ENCODE data around the gene GSC2.

Gene GSC2

DNA sequence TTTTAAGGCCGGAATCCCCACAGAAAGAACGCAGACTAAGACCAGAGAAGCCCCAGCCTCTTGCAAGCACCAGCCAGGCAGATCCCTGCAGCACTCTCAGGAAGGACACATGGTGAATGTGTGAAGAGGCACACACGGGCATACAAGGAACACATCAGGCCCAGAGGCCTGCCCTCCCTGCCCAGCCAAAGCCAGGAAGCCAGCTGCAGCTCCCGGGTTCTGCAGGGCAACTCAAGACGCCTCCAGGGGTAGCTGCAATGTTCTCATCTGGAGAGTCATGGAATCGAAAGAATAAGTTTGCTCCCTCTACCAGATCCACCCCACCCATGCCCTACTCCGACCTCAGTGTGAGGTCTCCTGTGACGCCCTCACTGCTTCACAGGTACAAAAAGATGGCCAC, 30.1 kb downstream of the GSC2 start:
- no peak for DNase-seq (ENCODE audit: low read depth)

DNA sequence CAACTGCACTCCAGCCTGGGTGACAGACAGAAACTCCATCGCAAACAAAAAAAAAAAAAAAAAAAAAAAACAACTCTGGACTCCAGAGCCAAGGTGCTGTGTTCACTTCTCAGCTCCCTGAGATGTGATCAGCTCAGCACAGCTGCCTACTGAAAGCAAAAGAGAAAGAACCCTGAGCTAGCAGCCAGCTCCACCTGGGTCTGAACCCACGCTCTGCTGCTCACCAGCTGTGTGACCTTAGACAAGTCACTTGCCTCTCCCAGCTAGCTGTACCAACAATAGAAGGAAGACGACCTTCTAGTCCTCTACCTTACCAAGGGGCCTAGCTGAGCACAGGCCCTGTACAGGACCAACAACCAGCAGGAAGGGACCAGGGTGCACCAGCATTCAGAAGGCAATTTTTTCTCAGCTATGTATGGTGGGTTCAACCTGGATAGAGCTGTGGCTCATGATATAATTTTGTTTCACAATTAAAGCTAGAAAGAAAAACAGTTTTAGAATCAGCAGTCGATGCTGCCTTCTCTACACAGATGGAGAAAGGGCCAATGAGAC, 31.7 kb downstream of the GSC2 start:
- no peak for DNase-seq (ENCODE audit: low read depth)

DNA sequence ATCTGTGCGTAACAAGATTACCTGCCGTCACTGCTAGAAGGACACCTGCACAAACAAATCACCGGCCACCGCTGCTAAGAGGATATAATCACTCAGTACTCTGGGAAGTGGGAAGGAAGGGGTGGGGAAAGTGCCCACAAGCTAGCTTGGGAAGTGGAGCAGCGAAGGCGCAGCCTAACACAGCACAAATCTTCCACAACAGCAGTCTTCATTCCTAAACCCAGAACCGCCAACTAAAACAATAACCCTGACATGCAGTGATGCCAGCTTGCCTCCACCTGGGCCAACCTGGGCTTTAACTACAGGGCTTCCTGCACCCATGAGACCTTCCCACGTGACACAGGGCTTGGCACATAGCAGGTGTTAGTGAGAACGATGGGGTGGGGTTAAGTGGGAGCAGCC, 33.0 kb downstream of the GSC2 start:
- DNase-seq (ENCODE audit: low read depth) = no peak

DNA sequence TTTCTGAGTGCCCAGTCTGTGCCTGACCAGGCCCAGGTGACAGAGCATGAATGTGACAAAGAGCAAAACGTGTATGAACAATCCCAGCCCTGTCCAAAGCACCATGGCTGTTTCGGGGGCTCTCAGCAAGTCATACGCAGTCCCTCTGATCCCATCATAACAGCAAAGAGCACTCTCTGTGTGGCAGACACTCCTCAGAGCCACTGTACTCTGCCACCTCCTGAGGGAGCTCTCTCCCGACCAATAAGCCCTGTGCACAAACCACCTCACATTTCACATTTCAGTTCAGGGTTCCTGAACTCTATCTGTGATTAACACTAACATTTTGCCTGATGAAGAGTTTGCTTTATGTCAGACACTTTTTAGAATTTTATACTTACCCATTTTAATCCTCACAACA, 34.5 kb downstream of the GSC2 start:
- DNase-seq (ENCODE audit: low read depth) = no peak

GRCh38 chr22:19114984-19115552, 35.0 kb downstream of the GSC2 start:
- no peak for DNase-seq (ENCODE audit: low read depth)

- no peak for DNase-seq (ENCODE audit: low read depth)
Measured at GRCh38 chr22:19113429-19113828, 36.7 kb downstream of the GSC2 start.

DNA sequence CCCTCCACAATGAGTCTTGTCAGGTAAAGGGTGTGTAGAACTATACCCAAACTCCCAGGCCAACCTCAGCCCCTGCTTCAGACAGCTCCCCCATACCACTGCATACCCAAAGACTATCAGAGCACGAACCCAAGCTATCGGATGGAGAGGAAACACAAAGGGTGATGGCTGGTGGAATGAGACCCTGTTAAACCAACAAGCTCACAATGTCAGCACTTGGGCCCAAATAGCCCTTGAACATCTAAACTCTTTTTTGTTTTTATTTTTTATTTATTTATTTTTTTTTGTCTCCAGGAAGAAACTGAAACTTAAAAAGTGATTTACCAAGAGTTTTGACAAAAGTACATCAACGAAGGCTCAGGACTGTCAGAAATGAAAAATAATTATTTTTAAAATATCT, 38.5 kb downstream of the GSC2 start:
- DNase-seq (ENCODE audit: low read depth) = no peak

DNA sequence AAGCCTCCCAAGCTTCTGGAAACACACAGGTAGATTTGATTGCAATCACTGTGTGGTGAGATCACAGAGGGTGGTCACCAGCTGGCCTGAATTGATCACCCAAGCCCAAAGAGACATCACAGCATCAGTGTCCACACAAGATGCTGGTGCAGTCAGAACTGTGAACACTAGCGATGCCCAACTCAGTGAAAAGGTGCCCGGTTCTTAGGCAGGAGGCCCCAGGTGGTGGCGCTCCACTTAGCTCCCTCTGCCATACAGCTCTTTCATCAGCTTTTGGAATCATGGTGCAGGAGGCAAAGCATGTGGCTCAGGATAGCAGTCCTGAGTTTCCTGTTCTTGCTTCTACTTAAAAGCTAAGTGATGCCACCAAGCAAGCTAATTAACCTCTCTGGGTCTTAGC, 39.0 kb downstream of the GSC2 start:
- no peak for DNase-seq (ENCODE audit: low read depth)

GRCh38 chr22:19110646-19111045, 39.4 kb downstream of the GSC2 start:
- DNase-seq (ENCODE audit: low read depth) = no peak

DNA sequence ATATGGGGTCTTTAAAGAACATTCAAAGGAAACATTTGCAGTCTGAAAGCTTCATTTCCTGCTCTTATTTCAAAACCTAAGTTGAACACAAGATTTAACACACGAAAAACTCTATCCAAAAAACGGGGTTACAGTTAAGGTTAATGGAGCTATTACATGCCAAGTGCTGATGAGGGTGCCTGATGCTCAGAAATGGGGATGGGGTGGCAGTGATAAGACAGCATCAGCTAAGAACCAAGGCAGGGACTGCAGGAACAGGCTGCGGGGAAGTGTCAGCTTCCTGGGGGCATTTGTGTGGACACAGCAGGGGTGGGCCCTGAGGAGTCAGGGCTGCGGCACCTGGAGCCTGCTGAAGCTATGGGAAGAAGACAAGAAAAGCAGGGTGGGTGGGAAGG, 40.0 kb downstream of the GSC2 start:
- DNase-seq (ENCODE audit: low read depth) = no peak

- no peak for DNase-seq (ENCODE audit: low read depth)
Measured at GRCh38 chr22:19109198-19110063, 40.7 kb downstream of the GSC2 start.

DNA sequence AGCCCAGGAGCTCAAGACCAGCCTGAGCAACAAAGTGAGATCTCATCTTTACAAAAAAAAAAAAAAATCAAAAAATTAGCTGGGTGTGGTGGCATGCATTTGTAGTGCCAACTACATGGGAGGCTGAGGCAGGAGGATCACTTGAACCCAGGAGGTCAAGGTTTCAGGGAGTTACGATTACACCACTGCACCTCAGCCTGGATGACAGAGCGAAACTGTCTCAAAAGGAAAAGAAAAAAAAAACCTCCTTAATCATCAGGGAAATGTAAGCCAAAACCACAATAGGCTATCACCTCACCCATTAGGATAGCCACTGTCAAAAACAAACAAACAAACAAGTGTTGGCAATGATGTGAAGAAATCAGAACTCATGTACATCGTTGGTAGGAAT, 41.3 kb downstream of the GSC2 start:
- DNase-seq (ENCODE audit: low read depth) = no peak

GRCh38 chr22:19107730-19108074, 42.4 kb downstream of the GSC2 start:
- no peak for DNase-seq (ENCODE audit: low read depth)

DNA sequence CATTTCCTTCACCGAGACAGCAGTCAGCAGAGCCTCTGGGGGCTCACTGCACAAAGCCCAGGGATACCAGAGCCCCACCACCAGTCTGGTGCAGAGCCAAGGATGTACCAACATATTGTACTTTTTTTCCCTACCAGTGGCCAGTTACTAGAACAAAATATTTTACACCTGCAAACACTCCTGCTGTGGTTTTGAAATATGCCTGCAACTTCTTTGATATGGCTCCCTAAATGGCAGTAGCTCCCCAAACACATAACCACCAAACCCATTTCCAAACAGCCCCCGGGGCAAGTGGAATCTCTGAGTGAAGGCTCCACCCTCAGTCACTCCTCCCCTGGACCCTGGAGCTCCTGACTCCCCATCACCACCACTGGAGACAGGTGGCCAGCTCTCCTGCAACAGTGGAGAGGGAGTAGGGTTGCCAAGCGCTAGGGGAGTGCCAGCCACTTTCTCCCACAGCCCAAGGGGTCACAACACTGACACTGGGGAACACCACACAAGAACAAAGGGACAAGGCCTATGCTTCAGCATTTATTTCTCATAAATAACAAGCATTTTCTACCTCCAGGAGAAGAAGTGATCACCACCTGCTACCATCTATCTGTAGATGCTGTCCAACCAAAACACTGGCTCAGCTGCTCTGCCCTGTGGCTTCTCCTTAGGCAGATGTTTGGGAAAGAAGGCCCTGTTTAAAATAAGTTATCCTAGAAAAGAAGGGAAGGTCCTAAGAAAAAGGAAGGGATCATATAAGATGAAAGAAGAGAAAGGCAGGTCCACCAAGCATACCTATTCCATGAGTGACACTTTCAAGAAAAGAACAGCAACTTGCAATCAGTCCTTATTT, 43.0 kb downstream of the GSC2 start:
- no peak for DNase-seq (ENCODE audit: low read depth)

- DNase-seq (ENCODE audit: low read depth) = no peak
Measured at GRCh38 chr22:19105867-19106802, 44.0 kb downstream of the GSC2 start.

- DNase-seq (ENCODE audit: low read depth) = no peak
Measured at GRCh38 chr22:19105456-19105855, 44.6 kb downstream of the GSC2 start.

GRCh38 chr22:19103880-19104821, 45.9 kb downstream of the GSC2 start:
- DNase-seq (ENCODE audit: low read depth) = no peak

DNA sequence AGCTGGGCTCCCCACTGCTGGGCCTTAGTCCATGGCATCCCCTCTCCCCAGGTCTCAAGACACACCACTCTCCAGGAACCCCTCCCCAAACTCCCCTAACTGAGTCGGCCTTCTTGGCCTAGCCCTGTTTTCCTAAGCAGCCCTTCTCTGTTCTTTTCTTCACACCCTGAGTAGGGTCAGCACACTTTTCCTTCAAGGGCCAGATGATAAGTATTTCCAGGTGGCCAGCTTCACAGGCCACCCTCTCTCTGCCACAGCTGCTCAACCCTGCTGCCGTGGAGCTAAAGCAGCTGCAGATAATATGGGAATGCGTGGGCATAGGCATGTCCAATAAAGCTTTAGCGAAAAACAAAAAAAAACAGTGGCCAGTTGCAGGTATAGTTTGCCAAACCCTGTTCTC, 51.9 kb downstream of the GSC2 start:
- no peak for DNase-seq (ENCODE audit: low read depth)

DNA sequence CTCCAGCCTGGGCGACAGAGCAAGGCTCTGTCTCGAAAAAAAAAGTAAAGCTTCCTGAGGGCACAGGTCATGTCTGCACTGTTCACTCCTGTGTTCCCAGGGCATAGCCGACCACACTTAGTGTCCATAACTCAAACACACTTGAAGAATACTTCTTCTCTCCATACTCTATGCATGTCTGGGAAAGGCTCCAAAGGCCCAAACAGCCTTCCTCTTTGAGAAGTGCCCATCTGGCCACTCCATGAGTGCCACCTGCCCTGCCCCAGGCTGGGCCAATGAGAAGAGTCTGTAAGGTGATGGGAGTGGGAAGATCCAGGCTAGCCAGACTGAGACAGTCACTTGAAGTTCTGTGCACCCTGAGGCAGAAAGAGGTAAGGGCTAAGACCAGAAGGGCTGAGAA, 52.6 kb downstream of the GSC2 start:
- DNase-seq (ENCODE audit: low read depth) = no peak
